CD8-positive, alpha-beta memory T cell (primary cell): ENCODE results near the gene PHKB. TPM values are rescaled to one million over a fixed set of nuclear protein-coding genes. Genes with fewer than 3 reads are reported as not detected.

ENCODE experiments used
- CTCF ChIA-PET: fragments of 350-600 bp; sonication (Branson Sonifier 250); formaldehyde crosslinking; loops from one replicate; lab custom pipeline; 2021; ENCODE audit warnings: antibody characterized with exemption; lab: Charles Lee
- POLR2A ChIA-PET: fragments of 350-600 bp; sonication (Branson Sonifier 250); formaldehyde crosslinking; loops from one replicate; lab custom pipeline; 2021; ENCODE audit warnings: antibody characterized with exemption; lab: Charles Lee
- DNase-seq, 5 donors: peaks; one replicate each; pipeline versions ENCODE4 v3.0.0 to v3.0.0-alpha.2; 2020 to 2022; ENCODE audit warnings: mixed read lengths in 1 of 5
- H3K27ac ChIP-seq: one replicate; pipeline ENCODE4 v1.7.0; 2013; ENCODE audit warnings: low read depth, mild to moderate bottlenecking, low read length, moderate library complexity
- H3K27me3 ChIP-seq: 2 replicates; pipeline ENCODE4 v1.7.0; 2013; ENCODE audit warnings: low read length, mild to moderate bottlenecking; ENCODE audit not compliant: insufficient read depth, poor library complexity, severe bottlenecking
- H3K36me3 ChIP-seq: 2 replicates; pipeline ENCODE4 v1.7.0; 2013; ENCODE audit warnings: mild to moderate bottlenecking, low read length, moderate library complexity; ENCODE audit not compliant: insufficient read depth
- H3K4me1 ChIP-seq: 2 replicates; pipeline ENCODE4 v1.7.0; 2013; ENCODE audit warnings: mild to moderate bottlenecking, low read length, moderate library complexity; ENCODE audit not compliant: insufficient read depth
- H3K4me3 ChIP-seq: 2 replicates; pipeline ENCODE4 v1.7.0; 2013; ENCODE audit warnings: mild to moderate bottlenecking, low read length
- H3K9me3 ChIP-seq: 2 replicates; pipeline ENCODE4 v1.7.0; 2013; ENCODE audit warnings: mild to moderate bottlenecking, low read length
- H3K27ac Mint-ChIP-seq, 8 donors: one replicate each; pipeline ENCODE4 v1.8.0; 2020 to 2021; ENCODE audit warnings: mixed read lengths in 8 of 8, mild to moderate bottlenecking in 6 of 8, inconsistent platforms in 3 of 8, moderate library complexity in 3 of 8
- H3K27me3 Mint-ChIP-seq, 2 donors: one replicate each; pipeline ENCODE4 v1.8.0; 2020 to 2021; ENCODE audit warnings: mixed read lengths in 2 of 2, mild to moderate bottlenecking in 1 of 2, moderate library complexity in 1 of 2
- H3K36me3 Mint-ChIP-seq, 3 donors: one replicate each; pipeline ENCODE4 v1.8.0; 2020 to 2021; ENCODE audit warnings: mixed read lengths in 3 of 3, inconsistent platforms in 1 of 3, mild to moderate bottlenecking in 1 of 3
- H3K4me1 Mint-ChIP-seq, 3 donors: one replicate each; pipeline ENCODE4 v1.8.0; 2020 to 2021; ENCODE audit warnings: mixed read lengths in 3 of 3, inconsistent platforms in 1 of 3, mild to moderate bottlenecking in 1 of 3
- H3K4me3 Mint-ChIP-seq, 7 donors: one replicate each; pipeline ENCODE4 v1.8.0; 2020 to 2021; ENCODE audit warnings: mixed read lengths in 7 of 7, mild to moderate bottlenecking in 6 of 7, moderate library complexity in 4 of 7, inconsistent platforms in 2 of 7
- H3K9me3 Mint-ChIP-seq, 5 donors: one replicate each; pipeline ENCODE4 v1.8.0; 2020 to 2022; ENCODE audit warnings: mixed read lengths in 5 of 5, mild to moderate bottlenecking in 3 of 5, moderate library complexity in 2 of 5, inconsistent platforms in 1 of 5
- polyA plus RNA-seq: library from polyadenylated mRNA; unstranded; fragments of 300-500 nt; fragmentation: Illumina TruSeq; gene quantifications from one replicate; pipeline ENCODE4 v1.2.3, GENCODE V29; 2021
- total RNA-seq, 2 experiments: library from RNA; stranded (reverse); gene quantifications; one replicate each; pipeline ENCODE4 v1.2.3, GENCODE V29; 2021

PHKB gene
- total and polyA plus RNA-seq, 3 experiments from 2014 or later: 23.0 to 29.2 (median 25.4) TPM

- H3K4me1 ChIP-seq: no peaks in the 10 kb centered on the region
- no peaks in the 10 kb centered on the region for H3K27me3 Mint-ChIP-seq
- H3K4me3 ChIP-seq: no peak overlapping the region
- no peaks in the 10 kb centered on the region for H3K36me3 ChIP-seq
- no peak for DNase-seq
- H3K4me3 Mint-ChIP-seq: no peak overlapping the region
- H3K27ac Mint-ChIP-seq: no peak overlapping the region
- peaks cover 14 to 24% (median 19%) of the 10 kb centered on the region in 3 donors for H3K36me3 Mint-ChIP-seq
- no peaks in the 10 kb centered on the region for H3K27me3 ChIP-seq
- H3K9me3 Mint-ChIP-seq: no peaks in the 10 kb centered on the region
- no peaks in the 10 kb centered on the region for H3K9me3 ChIP-seq
- CTCF ChIA-PET: no interaction called here
- POLR2A ChIA-PET: no interaction called here
- peaks cover 0 to 3% (median 2%) of the 10 kb centered on the region in 3 donors for H3K4me1 Mint-ChIP-seq
- no peak overlapping the region for H3K27ac ChIP-seq
Measured at GRCh38 chr16:47622451-47623176, 161.5 kb downstream of the PHKB start.

GRCh38 chr16:47624563-47624962 is 163.4 kb downstream of the PHKB start:
- H3K9me3 Mint-ChIP-seq: no peaks in the 10 kb centered on the region
- peaks cover 10 to 19% (median 17%) of the 10 kb centered on the region in 3 donors for H3K36me3 Mint-ChIP-seq
- no peak for DNase-seq

GRCh38 chr16:47625115-47625567 is 164.0 kb downstream of the PHKB start:
- Histone ChIP-seq H3K4me3 (no peak overlapping the region), H3K36me3 (no peaks in the 10 kb centered on the region), H3K27me3 (no peaks in the 10 kb centered on the region), H3K9me3 (no peaks in the 10 kb centered on the region), H3K27ac (no peak overlapping the region), H3K4me1 (no peaks in the 10 kb centered on the region)
- ChIA-PET CTCF (no interaction called here), POLR2A (no interaction called here)
- H3K9me3 Mint-ChIP-seq: no peaks in the 10 kb centered on the region
- DNase-seq: no peak
- no peak overlapping the region for H3K4me3 Mint-ChIP-seq
- peaks cover 0 to 3% (median 2%) of the 10 kb centered on the region in 3 donors for H3K4me1 Mint-ChIP-seq
- H3K36me3 Mint-ChIP-seq: peaks cover 10 to 18% (median 17%) of the 10 kb centered on the region in 3 donors
- no peak overlapping the region for H3K27ac Mint-ChIP-seq
- no peaks in the 10 kb centered on the region for H3K27me3 Mint-ChIP-seq

More at GRCh38 chr16:47624563-47624962, 163.4 kb downstream of the PHKB start:
- POLR2A ChIA-PET: no interaction called here
- H3K4me3 ChIP-seq: no peak overlapping the region
- CTCF ChIA-PET: no interaction called here
- no peaks in the 10 kb centered on the region for H3K36me3 ChIP-seq
- Mint-ChIP-seq H3K27me3 (no peaks in the 10 kb centered on the region), H3K4me3 (no peak overlapping the region), H3K27ac (no peak overlapping the region), H3K4me1 (peaks cover 0 to 3% (median 2%) of the 10 kb centered on the region in 3 donors)
- H3K9me3 ChIP-seq: no peaks in the 10 kb centered on the region
- H3K27me3 ChIP-seq: no peaks in the 10 kb centered on the region
- H3K4me1 ChIP-seq: no peaks in the 10 kb centered on the region
- no peak overlapping the region for H3K27ac ChIP-seq

DNA sequence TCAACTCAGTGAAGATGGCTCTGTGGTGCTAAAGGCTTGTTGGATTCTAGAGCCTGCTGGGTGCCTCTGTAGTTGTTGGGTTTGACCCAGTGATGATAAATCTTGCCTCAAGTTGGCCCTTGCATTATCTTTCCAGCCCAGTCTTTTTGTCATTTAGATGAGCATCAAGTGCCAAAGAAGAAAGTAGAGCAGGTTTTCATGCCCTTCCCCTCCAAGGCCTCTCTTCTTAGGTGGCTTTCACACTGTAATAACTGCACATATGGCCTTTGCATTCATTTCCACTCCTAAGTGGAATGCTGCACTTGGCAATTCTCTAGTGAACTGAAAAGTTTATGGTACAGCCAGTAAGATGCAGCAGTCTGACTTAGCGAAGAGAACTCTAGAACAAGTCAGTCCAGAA is 165.1 kb downstream of the PHKB start:
- ChIA-PET POLR2A (no interaction called here), CTCF (no interaction called here)
- Histone ChIP-seq H3K27me3 (no peaks in the 10 kb centered on the region), H3K9me3 (no peaks in the 10 kb centered on the region), H3K36me3 (no peaks in the 10 kb centered on the region), H3K4me1 (no peaks in the 10 kb centered on the region), H3K27ac (no peak overlapping the region), H3K4me3 (no peak overlapping the region)
- Mint-ChIP-seq H3K4me3 (no peak overlapping the region), H3K27ac (no peak overlapping the region), H3K36me3 (peaks cover 15 to 21% (median 20%) of the 10 kb centered on the region in 3 donors), H3K4me1 (peaks cover 0 to 7% (median 2%) of the 10 kb centered on the region in 3 donors), H3K9me3 (peaks cover 0 to 2% (median 0%) of the 10 kb centered on the region in 5 donors), H3K27me3 (no peaks in the 10 kb centered on the region)
- no peak for DNase-seq

- Histone ChIP-seq H3K27me3 (no peaks in the 10 kb centered on the region), H3K9me3 (no peaks in the 10 kb centered on the region), H3K27ac (no peak overlapping the region), H3K4me1 (no peaks in the 10 kb centered on the region), H3K4me3 (no peak overlapping the region), H3K36me3 (no peaks in the 10 kb centered on the region)
- peaks cover 20 to 24% (median 22%) of the 10 kb centered on the region in 3 donors for H3K36me3 Mint-ChIP-seq
- no peaks in the 10 kb centered on the region for H3K27me3 Mint-ChIP-seq
- ChIA-PET CTCF (interaction anchor here (0.6 kb wide), 1 partner anchor 171 kb away, joined by 3 read pairs; no protein-coding TSS in a partner anchor), POLR2A (no interaction called here)
- no peak overlapping the region for H3K4me3 Mint-ChIP-seq
- H3K4me1 Mint-ChIP-seq: peaks cover 0 to 13% (median 2%) of the 10 kb centered on the region in 3 donors
- peaks cover 0 to 2% (median 0%) of the 10 kb centered on the region in 5 donors for H3K9me3 Mint-ChIP-seq
- no peak overlapping the region for H3K27ac Mint-ChIP-seq
- DNase-seq: no peak
Measured at GRCh38 chr16:47627085-47627639, 166.0 kb downstream of the PHKB start.

GRCh38 chr16:47627721-47628120 is 166.6 kb downstream of the PHKB start:
- Mint-ChIP-seq H3K4me1 (peaks cover 0 to 12% (median 0%) of the 10 kb centered on the region in 3 donors), H3K36me3 (peaks cover 20 to 22% (median 22%) of the 10 kb centered on the region in 3 donors), H3K27me3 (no peaks in the 10 kb centered on the region), H3K9me3 (peaks cover 0 to 2% (median 0%) of the 10 kb centered on the region in 5 donors), H3K27ac (peak overlapping the region in 1 of 8 donors; percentile 73), H3K4me3 (no peak overlapping the region)
- Histone ChIP-seq H3K27me3 (no peaks in the 10 kb centered on the region), H3K4me3 (no peak overlapping the region), H3K4me1 (no peaks in the 10 kb centered on the region), H3K27ac (no peak overlapping the region), H3K9me3 (no peaks in the 10 kb centered on the region), H3K36me3 (no peaks in the 10 kb centered on the region)
- ChIA-PET CTCF (no interaction called here), POLR2A (no interaction called here)
- no peak for DNase-seq

DNA sequence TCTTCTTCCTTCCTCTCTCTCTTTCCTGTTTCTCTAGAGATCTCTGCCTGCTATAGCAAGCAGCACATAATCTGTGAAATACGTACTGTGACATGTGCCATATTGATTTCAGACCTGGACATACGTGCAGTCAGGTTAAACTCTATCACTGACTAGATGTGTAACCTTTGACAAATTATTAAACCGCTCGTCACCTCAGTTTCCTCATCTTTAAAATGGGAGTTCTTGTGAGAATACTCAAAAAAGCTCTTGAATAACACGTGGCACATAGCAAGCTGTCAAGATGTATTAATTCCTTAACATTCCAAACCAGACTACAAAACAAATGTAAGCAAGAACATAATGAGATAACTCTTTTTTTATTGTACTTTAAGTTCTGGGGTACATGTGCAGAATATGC is 170.0 kb downstream of the PHKB start:
- POLR2A ChIA-PET: no interaction called here
- H3K9me3 Mint-ChIP-seq: peaks cover 0 to 2% (median 0%) of the 10 kb centered on the region in 5 donors
- H3K9me3 ChIP-seq: no peaks in the 10 kb centered on the region
- CTCF ChIA-PET: no interaction called here
- peaks cover 21 to 38% (median 33%) of the 10 kb centered on the region in 3 donors for H3K36me3 Mint-ChIP-seq
- no peaks in the 10 kb centered on the region for H3K27me3 Mint-ChIP-seq
- H3K36me3 ChIP-seq: no peaks in the 10 kb centered on the region
- no peak overlapping the region for H3K4me3 Mint-ChIP-seq
- peaks cover 0 to 16% (median 0%) of the 10 kb centered on the region in 3 donors for H3K4me1 Mint-ChIP-seq
- H3K4me3 ChIP-seq: no peak overlapping the region
- H3K27me3 ChIP-seq: no peaks in the 10 kb centered on the region
- DNase-seq: no peak
- H3K4me1 ChIP-seq: no peaks in the 10 kb centered on the region
- no peak overlapping the region for H3K27ac ChIP-seq
- H3K27ac Mint-ChIP-seq: peak overlapping the region in 1 of 8 donors; percentile 1

- POLR2A ChIA-PET: no interaction called here
- Mint-ChIP-seq H3K9me3 (peaks cover 0 to 2% (median 0%) of the 10 kb centered on the region in 5 donors), H3K4me3 (no peak overlapping the region), H3K36me3 (peaks cover 26 to 41% (median 27%) of the 10 kb centered on the region in 3 donors), H3K27ac (no peak overlapping the region), H3K27me3 (no peaks in the 10 kb centered on the region), H3K4me1 (peaks cover 0 to 16% (median 0%) of the 10 kb centered on the region in 3 donors)
- CTCF ChIA-PET: no interaction called here
- Histone ChIP-seq H3K9me3 (no peaks in the 10 kb centered on the region), H3K36me3 (no peaks in the 10 kb centered on the region), H3K4me1 (no peaks in the 10 kb centered on the region), H3K27ac (no peak overlapping the region), H3K4me3 (no peak overlapping the region), H3K27me3 (no peaks in the 10 kb centered on the region)
- DNase-seq: no peak
Measured at GRCh38 chr16:47634126-47634525, 173.0 kb downstream of the PHKB start.
